ENCODE data around the gene SLC26A9.

The SLC26A9 gene

DNA sequence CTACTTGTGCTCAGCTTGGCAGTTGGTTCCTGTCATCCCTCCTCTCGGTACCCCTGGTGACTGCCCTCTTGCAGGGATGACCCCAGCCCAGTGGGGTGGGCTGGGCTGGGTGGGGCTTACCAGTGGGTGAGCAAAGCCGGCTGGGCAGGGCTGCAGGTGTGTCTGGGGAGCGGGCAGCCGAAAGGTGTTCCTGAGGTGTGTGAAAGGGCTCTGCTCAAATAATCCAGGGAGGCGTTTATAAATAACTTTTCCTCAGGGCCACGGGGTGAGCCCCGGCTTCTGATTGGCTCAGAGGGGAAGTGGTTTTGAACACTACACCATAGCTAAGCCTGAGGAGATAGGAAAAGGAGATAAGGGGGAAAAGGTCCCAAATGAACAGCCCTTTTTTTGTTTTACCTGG lies at the start of gene SLC26A9:
Gene SLC26A9, minus strand, starts transcription at position 212 of the 400 bp plus-strand sequence. CDS start 7,636 bp downstream, outside the sequence.
- DNase-seq (ENCODE audit: low spot score) = no peak

- DNase-seq (ENCODE audit: low spot score) = no peak
These were observed 49.1 kb upstream of the SLC26A9 start for GRCh38 chr1:205992218-205992882.

DNA sequence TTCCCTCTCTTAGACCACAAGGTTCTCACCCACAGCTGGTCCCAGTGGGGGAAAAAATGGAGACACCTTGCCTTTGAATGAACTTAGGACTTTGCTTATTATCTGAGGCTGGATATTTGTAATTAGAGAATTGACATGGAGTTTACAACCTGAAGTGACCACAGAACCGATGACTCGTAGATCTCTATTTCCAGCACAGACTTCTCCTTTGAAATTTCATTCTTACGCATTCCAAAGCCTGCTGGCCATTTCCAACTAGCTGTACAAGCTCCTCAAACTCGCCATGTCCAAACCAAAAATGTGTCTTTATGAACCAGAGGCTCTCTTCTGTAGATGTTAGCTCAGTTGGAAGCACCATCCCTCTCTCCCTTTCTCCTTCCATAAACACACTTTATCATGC lies 48.0 kb upstream of the SLC26A9 start:
- DNase-seq (ENCODE audit: low spot score) = no peak

DNA sequence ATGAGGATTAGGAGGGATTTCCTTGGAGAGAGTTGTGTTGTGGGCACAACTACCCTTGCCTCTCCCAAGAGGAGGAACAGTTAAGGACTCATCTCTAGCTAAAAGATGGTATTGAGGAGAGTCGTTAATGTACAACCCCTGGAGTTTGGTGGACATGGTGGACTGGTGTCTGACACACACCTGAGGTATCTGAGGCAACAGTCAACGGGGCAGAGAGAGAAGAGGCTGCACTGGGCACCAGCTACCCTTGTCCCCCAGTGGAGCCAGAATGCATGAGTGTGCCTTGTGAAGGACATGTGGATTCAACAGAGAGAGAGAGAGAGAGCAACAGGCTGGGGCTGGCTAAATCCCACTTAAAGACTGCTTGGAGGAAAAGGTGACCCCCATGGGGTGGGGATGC lies 47.0 kb upstream of the SLC26A9 start:
- DNase-seq (ENCODE audit: low spot score) = no peak

- no peak for DNase-seq (ENCODE audit: low spot score)
These were observed 46.5 kb upstream of the SLC26A9 start for GRCh38 chr1:205989786-205990185.

DNA sequence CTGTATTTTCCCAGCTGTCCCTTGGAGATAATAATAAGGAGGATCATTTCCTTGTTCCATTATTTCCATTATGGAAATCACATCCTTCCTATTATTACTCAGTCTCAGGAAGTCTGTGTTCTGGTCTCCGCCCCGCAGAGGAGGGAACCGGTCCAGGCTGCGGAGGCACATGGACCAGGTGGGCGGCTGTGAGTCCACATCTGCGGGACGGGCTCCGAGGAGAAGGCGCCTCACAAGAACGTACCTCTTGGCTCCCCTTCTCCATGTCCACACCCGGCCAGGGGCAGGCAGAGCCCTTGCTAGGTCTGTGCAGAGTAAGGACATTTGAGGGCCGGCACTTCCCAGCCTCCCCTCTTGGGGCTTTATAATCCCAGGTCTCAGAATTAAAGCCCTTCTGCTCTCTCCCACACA lies 45.3 kb upstream of the SLC26A9 start:
- DNase-seq (ENCODE audit: low spot score) = no peak

DNA sequence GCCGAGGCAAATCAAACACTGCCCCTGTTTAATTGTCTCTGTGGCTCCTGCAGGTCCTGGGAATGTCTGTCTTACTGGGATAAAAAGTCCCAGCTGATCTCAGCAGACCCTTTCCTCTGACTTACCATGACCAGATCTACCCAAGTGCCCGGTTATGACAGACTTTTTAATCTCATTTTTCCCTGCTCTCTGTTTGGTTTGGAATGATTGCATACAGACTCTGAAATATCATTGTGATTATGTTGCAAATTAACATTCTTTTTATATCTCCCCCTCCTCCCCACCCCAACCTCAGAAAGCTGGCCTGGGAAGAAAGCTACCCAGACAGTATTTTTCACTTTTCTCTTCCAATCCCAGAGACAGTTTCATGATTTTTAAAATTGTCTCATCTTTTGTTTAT lies 43.6 kb upstream of the SLC26A9 start:
- no peak for DNase-seq (ENCODE audit: low spot score)

GRCh38 chr1:205986292-205986691 lies 43.0 kb upstream of the SLC26A9 start:
- no peak for DNase-seq (ENCODE audit: low spot score)

DNA sequence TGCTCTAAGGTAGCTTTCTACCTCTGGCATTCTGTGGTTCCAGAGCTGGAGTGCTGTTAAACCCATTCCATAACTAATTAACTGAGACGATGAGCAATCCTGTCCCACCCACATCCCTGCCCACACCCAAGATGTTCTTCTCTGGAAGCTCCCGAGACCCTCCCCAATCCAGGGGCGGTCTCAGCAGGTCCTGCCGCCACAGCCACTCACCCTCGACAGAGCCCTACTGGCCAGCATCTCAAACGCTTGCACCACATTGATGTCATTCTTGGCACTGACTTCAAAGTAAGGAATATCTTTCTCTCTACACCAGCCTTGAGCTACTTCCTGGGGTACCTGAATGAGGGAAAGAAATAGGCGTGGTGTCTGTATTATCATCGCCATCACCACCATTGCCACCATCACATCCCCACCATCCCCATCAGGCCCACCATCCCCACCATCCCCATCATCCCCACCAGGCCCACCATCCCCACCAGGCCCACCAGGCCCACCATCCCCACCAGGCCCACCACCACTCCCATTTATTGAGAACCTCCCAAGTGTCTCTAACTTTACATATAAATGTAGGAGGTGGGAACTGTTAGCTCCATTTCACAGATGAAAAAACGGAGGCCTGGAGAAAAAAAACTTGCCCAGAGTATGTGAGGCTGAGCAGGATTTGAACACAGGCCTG lies 42.2 kb upstream of the SLC26A9 start:
- DNase-seq (ENCODE audit: low spot score) = no peak

DNA sequence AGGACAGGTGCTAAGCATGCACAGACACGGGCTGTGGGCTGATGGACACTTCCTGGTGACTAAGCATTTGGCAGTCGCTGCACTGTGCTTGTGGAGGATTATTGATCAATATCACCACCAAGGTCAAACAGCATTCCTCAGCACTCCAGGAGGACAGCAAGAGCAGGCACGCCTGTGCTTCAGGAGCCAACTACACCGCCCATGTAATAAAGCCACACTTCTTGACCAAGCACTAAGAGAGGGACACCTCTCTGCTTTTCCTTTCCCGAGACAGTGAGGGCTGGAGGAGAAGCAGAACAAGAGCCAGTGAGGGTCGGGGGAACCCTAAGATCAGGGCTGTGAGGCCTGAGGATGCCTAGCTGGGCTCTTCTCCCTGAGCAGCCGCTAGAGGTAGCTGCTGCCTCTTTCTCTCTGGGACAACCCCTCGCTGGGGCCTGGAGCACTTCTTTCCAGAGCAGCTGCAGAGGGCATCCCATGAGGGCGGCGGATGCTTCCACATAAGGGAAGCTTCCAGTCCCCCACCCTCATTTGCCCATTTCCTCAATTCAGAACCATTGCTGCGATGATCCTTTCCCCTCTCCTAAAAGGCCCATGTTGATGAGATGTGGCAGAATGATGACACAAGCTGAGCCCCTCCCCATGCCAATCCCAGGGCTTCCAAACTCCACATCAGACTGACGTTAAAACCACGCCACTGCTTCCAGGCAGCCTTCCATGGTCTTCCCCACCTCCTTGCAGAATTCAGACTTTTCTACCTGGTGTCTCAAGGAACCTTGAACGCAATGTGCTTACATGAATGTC lies 40.9 kb upstream of the SLC26A9 start:
- no peak for DNase-seq (ENCODE audit: low spot score)

- no peak for DNase-seq (ENCODE audit: low spot score)
These were observed 38.0 kb upstream of the SLC26A9 start for GRCh38 chr1:205981257-205981656.

- DNase-seq (ENCODE audit: low spot score) = no peak
These were observed 37.1 kb upstream of the SLC26A9 start for GRCh38 chr1:205980237-205980870.

DNA sequence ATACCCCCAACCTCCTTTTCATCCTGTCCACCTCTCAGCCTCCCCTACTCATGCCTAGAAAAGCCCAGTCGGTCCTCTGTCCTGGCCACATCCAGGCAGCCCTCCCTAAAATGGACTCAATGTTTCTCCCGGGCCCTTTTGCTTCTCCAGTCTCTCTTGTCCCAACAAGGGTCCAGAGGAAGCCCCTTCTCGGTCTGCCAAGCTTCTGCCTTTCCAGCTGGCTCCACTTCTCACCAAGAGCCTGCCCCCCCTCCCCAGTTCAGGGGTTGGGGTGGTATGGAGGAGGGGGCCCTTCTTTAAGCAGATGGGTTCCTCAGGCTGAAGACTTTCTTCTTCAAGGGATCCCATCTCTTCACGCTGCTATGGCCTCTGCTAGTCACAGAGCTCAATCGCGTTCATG lies 36.0 kb upstream of the SLC26A9 start:
- DNase-seq (ENCODE audit: low spot score) = no peak

- no peak for DNase-seq (ENCODE audit: low spot score)
These were observed 35.4 kb upstream of the SLC26A9 start for GRCh38 chr1:205978676-205979075.

DNA sequence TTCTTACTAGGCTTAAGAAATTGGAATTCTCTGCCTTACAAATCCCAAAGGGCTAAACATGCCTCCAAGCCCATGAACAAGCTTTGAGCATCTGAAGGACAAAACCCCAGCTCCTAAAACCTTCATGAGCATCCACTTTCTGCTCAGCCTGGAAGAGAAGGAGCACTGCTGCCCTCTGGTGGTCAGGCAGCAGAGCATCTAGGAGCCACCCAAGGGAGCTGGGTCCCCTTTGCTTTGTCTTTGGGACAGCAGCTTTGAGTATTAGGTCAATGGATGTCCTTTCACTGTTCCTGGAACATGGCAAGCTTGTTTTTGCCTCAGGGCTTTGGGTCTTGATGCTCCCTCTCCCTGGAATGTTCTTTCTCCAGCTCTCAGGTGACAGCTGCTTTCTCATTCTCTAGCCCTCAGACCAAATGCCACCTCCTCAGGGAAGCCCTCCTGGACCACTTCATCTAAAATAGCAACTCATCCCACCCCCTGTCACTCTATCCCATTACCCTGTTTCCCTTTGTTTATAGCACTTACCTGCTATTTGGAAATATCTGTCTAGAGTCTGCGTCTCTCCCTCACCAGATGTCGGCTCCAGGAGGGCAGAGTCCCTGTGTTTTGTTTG lies 34.3 kb upstream of the SLC26A9 start:
- peak; percentile 70 for DNase-seq (ENCODE audit: low spot score)

DNA sequence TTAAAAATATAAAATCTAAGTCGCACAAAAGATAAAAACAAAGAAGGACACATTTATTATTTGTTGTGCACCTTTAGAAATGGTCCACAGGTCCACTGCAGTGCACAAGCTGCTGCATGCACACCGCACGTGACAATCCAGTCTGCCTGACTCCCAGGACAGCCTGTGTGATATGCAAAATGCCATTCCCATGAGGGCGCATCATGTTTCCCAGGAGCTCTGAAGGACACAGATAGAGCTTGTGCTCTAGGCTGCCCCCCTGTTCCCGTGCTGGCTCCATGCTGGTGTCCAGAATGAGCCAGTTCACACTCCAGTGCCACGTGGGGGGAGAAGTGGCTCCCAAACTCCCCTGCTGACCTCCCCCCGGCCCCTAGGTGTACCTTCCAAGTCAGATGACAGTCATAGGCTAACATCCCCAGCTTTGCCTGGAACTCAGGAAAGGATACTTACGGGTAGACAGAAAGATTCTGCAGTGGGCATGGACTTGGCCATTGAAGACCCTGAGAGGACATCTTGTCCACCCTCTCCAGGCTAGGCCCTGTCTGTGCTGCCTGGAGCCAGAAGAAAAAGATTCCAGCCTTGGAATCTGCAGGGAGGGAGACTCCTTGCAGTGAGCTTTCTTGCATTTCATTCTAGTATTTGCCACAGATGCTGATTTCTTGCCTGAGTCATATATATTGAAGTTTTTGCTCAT lies 33.6 kb upstream of the SLC26A9 start:
- no peak for DNase-seq (ENCODE audit: low spot score)

DNA sequence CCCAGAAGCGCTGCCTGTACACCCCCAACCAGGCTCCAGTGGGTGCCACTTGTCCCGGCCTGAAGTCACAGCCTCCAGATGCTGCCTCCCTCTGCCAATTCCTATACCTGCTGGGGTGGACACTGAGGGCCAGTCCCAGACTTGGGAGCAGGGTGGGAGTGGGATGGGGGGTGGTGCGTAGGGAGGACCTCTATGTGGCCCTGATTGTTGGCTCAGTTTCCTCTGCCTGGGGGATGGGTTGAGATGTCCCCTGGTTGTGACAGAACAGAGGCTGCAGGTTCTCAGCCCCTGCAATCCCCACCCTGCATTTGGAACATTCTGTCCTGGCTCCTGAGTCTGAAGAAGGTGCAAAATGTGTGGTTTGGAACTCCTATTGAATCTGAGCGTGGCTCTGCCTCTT lies 32.8 kb upstream of the SLC26A9 start:
- no peak for DNase-seq (ENCODE audit: low spot score)

GRCh38 chr1:205975387-205975998 lies 32.2 kb upstream of the SLC26A9 start:
- DNase-seq (ENCODE audit: low spot score) = no peak

DNA sequence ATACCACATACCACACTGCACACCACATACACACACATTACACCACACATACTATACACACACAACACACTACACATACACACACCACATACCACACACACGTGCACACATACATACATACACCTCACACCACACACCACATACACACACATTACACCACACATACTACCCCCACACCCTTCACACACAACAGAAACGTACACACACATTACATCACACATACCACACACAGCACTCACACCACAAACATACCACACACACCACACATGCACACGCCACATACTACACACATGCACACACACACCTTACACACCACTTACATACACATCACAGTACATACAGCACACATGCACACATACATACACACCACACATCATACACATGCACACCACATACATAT lies 31.5 kb upstream of the SLC26A9 start:
- DNase-seq (ENCODE audit: low spot score) = no peak

DNA sequence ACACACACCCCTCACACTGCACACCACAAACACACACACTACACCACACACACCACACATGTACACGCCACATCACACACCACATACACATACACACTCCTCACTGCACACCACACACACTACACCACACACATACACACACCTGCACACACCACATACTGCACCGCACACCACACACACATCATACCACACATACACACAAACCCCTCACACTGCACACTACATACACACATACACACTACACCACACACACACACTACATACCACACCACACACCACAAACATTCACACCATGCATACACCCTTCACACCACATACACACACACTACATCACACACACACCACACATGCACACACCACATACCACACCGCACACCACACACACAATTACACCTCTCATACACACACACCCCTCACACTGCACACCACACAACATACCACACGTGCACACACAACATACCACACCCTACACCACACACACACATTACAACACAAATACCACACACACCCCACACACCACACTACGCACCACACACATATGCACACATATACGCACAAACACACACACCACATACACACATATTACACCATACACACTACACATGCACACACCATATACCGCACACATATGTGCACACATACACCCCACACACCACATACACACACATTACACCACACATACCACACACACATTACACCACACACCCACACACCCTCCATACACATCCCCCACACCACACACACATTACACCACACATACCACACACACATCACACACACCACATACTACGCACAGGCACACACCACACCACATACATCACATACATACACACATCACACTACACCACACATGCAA lies 30.3 kb upstream of the SLC26A9 start:
- no peak for DNase-seq (ENCODE audit: low spot score)

Data from CD4-positive, alpha-beta T cell treated with Interleukin-2 at 100 ng/mL for 4 hours (primary cell).